ENCODE measurements around the gene NABP2. TPM values are rescaled to one million over a fixed set of nuclear protein-coding genes. Genes with fewer than 3 reads are reported as not detected.

Gene NABP2
- total and polyA plus RNA-seq, 2 of the 4 experiments (the other 2 are of a cell fraction), result 29.2 to 37.4 TPM

- peaks cover 5% of the 10 kb centered on the region; the same call in 1 of the 2 replicates for H3K9me1 ChIP-seq (ENCODE audit: insufficient read depth, low read length)
- H3K23ac ChIP-seq (ENCODE audit: low read depth, low read length), result peak within 1 kb of the TSS; percentile 92
- BruUV-seq (replicated peaks), result no TSS peak
- H3K9ac ChIP-seq (ENCODE audit: low read depth, low read length), result peak within 1 kb of the TSS; percentile 95
- peak within 1 kb of the TSS; percentile 97 for H3K14ac ChIP-seq (replicated peaks; ENCODE audit: low read depth, low read length)
- CTCF ChIA-PET, result interaction anchor here (0.6 to 2.6 kb wide), 20 partner anchors 10 to 275 kb away, joined by 3 to 27 read pairs (median 4); partner anchors contain the start of genes ANKRD52, ESYT1, RNF41 and ZC3H10
- peak within 1 kb of the TSS; percentile 95 for H3K4ac ChIP-seq (ENCODE audit: low read depth, low read length)
- peak within 1 kb of the TSS; percentile 93 for H3K27ac ChIP-seq (ENCODE audit: insufficient read depth, low read length)
- dilution Hi-C loops (cut with HindIII; ENCODE audit: low sequenced_read_pairs, unreplicated experiment), result no loop called here
- peak within 1 kb of the TSS; percentile 83 for H4K5ac ChIP-seq (ENCODE audit: low read depth, low read length)
- H3K79me1 ChIP-seq (ENCODE audit: low read depth in 1 of 2, low read length in 2 of 2), result peaks cover 22 to 41% of the 10 kb centered on the region in 2 experiments
- intact Hi-C loops (cut with micrococcal nuclease), result loop anchor here (1.0 to 2.0 kb wide), 2 partner anchors 63 to 70 kb away; no protein-coding TSS in a partner anchor
- ATAC-seq (ENCODE audit: low read depth), result peak; percentile 86
- 1% methylated on average over 53 of the region's 93 CpGs; no CpG with 5 or more reads in 1 of the 2 experiments for WGBS, 2 experiments (ENCODE audit: extremely low coverage in 2 of 2, insufficient read length in 1 of 2)
- H3K9me3 ChIP-seq (ENCODE audit: control insufficient read depth, insufficient read depth, low read length), result no peaks in the 10 kb centered on the region
- H2BK20ac ChIP-seq (ENCODE audit: low read depth, low read length), result peak within 1 kb of the TSS; percentile 65; the same call in 1 of the 2 replicates
- H2BK15ac ChIP-seq (ENCODE audit: low read depth, low read length), result peak within 1 kb of the TSS; percentile 77; the same call in 1 of the 3 replicates
- H3K4me2 ChIP-seq (ENCODE audit: low read depth, low read length), result peak within 1 kb of the TSS; percentile 97
- H3K4me1 ChIP-seq (ENCODE audit: control insufficient read depth, insufficient read depth, low read length), result peaks cover 7% of the 10 kb centered on the region
- peak within 1 kb of the TSS; percentile 99 for H2AK9ac ChIP-seq (replicated peaks; ENCODE audit: low read depth, low read length, poor library complexity)
- peak within 1 kb of the TSS; percentile 64 for H2AK5ac ChIP-seq (ENCODE audit: low read depth, low read length)
- peak within 1 kb of the TSS; percentile 84 for H2BK5ac ChIP-seq (ENCODE audit: low read depth, low read length, poor library complexity, severe bottlenecking)
- peak within 1 kb of the TSS; percentile 61 for H3K56ac ChIP-seq (ENCODE audit: extremely low read depth, insufficient read depth, low read length)
- peak within 1 kb of the TSS; percentile 86 for H2BK120ac ChIP-seq (ENCODE audit: low read depth, low read length)
- H2AFZ ChIP-seq (replicated peaks; ENCODE audit: low read length, poor library complexity), result peak within 1 kb of the TSS; percentile 100
- peaks cover 14% of the 10 kb centered on the region; the same call in 1 of the 2 replicates for H4K20me1 ChIP-seq (ENCODE audit: insufficient read depth, low read length)
- no peak for TF ChIP-seq ELK1 (IDR thresholded peaks at IDR 0.05; ENCODE audit: borderline replicate concordance, low read depth, low read length)
- TF ChIP-seq FOS (IDR thresholded peaks at IDR 0.05; ENCODE audit: low read depth, low read length), result no peak
- TF ChIP-seq NFE2L2 (IDR thresholded peaks at IDR 0.05; ENCODE audit: low read depth, low read length), result no peak
- peak; percentile 97 for TF ChIP-seq CTCF (conservative IDR thresholded peaks at IDR 0.05; ENCODE audit: low read depth, low read length)
- peak; percentile 62; the same call in 1 of the 2 replicates for TF ChIP-seq MAZ (IDR thresholded peaks at IDR 0.05; ENCODE audit: borderline replicate concordance, low read depth, low read length)
- TF ChIP-seq CEBPB (IDR thresholded peaks at IDR 0.05; ENCODE audit: low read depth, low read length), result no peak
- no peak for TF ChIP-seq USF2 (IDR thresholded peaks at IDR 0.05; ENCODE audit: low read depth, low read length)
- TF ChIP-seq RAD21 (IDR thresholded peaks at IDR 0.05; ENCODE audit: low read length), result peak; percentile 65
- 0 out of 2 replicates have a peak, but pooled peaks have one; percentile 5 for TF ChIP-seq BHLHE40 (IDR thresholded peaks at IDR 0.05; ENCODE audit: low read depth, low read length)
- TF ChIP-seq SMC3 (IDR thresholded peaks at IDR 0.05; ENCODE audit: low read depth, low read length), result peak; percentile 70
- no peak for TF ChIP-seq CHD1 (IDR thresholded peaks at IDR 0.05; ENCODE audit: low read depth, low read length)
- no peak for TF ChIP-seq MXI1 (IDR thresholded peaks at IDR 0.05; ENCODE audit: borderline replicate concordance, low read depth, low read length)
- in situ Hi-C loops (cut with MboI; ENCODE audit: low sequenced_read_pairs), result loop anchor here (5.0 kb wide), 1 partner anchor 62 kb away; the partner anchor contains the start of gene ESYT1
- no peaks in the 10 kb centered on the region for H3K27me3 ChIP-seq (ENCODE audit: control insufficient read depth, insufficient read depth, low read length)
- POLR2A ChIA-PET (ENCODE audit: unreplicated experiment), result interaction anchor here (0.6 to 1.3 kb wide), 4 partner anchors 23 to 71 kb away, joined by 3 to 7 read pairs (median 4); partner anchors contain the start of genes RNF41 and ZC3H10
- H3K4me3 ChIP-seq (ENCODE audit: insufficient read depth, low read depth, low read length), result peak within 1 kb of the TSS; percentile 95
- H3K36me3 ChIP-seq (ENCODE audit: control insufficient read depth, insufficient read depth, low read length), result peaks cover 9% of the 10 kb centered on the region
- peak; percentile 85 for DNase-seq
- H3K18ac ChIP-seq (ENCODE audit: low read depth, low read length), result peak within 1 kb of the TSS; percentile 61
- peak within 1 kb of the TSS; percentile 83 for H4K91ac ChIP-seq (ENCODE audit: insufficient read depth, low read depth, low read length)
- peak within 1 kb of the TSS; percentile 83 to 94 for H4K8ac ChIP-seq (ENCODE audit: low read depth in 2 of 2, low read length in 2 of 2)
These were observed 34.8 kb upstream of the NABP2 start, which contains the start of gene SMARCC2 for GRCh38 chr12:56189099-56189917. Gene SMARCC2 (minus strand): TSS chr12:56189483. CDS start chr12:56189461, 22 bp downstream.
